ENCODE measurements around the gene PLEKHA6.

Gene PLEKHA6

DNA sequence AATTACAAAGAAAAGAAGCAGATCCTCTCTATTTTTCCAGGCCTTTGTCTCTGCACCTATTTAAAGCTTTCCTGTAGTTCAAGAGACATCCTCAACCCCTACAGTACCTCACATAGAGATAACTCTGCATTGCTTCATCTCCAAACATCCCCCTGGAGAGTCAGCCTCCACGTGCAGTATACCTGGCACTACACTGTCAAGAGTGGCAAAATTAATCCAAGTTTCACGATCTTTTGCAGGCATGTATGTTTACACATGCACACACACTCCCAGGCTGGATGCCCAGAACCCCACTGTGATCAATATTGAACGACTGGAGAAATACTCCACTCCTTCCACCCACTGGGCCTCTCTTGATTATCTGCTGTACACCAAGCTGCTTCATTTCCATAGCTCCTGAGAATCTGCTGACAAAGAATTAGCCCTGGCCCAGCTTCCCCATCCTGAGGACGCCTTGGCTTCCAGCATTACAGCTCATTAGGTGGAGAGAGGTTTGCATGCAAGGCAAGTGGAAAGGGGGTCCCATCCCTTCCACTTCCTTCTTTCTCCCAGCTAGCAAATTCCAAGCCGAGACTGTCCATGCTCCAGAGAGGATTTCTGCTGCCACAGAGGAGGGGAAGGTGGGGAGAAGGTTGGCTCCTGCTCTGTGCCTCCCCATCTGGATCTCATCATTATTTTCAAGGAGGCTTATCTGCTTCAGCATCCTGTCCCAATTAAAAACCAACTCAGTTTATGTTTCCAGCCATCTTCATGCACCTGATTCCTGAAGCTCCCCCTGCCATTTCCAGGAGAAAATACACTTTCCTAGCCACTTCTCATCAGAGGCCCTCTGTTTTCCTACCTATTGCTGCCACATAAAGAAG, 79.4 kb downstream of the PLEKHA6 start:
- no peak for DNase-seq

DNA sequence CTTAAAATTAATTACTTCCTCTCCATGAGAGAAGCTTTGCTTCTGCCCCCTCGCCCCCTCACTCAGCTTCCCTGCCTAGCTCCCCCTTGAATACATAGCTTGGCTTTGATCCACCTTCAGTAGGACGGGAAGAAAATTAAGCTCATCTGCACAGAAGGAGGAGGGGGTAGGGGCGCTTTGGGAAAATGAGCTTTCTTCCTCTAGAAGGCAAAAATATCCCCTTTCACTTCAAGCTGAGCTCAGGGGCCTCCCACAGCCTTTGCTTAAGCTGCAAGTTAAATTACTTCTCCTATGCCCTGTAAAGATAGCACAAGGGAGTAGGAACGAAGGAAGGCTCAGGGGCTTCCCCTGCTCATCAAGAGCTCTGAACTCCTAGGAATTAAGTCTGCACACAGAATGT, 80.8 kb downstream of the PLEKHA6 start:
- DNase-seq: no peak

DNA sequence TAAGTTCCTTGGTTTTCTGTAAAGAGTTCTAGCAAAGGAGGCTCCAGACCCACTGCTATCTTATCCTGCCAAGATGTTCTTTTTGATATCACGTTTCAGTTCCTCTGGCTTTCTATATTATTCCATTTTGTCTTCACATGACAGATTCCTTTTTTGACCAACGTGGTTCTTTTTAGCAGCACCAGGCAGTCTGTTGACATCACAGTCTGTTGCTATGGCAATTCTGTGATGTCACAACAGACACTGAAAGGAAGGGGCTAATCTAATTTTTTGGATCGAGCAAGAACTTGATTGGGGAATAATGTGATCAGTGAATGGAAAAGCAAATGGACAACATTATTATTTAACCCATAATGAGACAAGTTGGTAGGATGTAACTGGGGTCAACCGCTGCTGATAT, 81.5 kb downstream of the PLEKHA6 start:
- no peak for DNase-seq

DNA sequence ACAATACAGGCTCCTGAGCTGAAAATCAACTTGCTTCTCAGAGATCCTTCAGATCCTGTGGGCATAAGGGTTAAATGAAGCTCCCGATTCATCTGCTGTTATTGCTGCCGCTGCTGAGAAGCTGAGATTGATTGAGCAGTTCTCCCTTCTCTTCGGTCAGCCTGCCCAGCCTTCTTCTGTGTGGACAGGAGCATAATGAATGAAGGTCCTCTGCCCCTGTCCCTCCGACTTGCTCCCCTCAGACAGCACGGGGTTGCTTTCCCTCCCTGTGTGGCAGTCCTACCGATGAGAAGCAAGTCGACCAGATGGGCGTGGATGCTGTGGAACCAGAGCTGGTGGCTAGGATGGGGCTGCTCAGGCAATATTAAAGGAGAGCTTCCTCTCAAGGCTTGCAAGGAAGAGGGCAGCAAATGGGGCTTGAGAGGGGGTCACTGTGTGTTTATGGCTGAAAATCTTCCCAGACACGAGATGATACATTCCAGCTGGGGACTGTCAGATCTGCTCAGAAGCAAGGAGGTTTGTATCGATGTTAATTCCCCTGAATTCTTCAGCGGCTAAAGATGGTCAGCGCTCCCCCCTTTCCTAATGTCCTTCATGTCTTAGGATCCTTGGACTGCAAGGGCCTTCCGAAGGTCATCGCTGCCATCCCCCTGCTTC, 82.0 kb downstream of the PLEKHA6 start:
- no peak for DNase-seq

DNA sequence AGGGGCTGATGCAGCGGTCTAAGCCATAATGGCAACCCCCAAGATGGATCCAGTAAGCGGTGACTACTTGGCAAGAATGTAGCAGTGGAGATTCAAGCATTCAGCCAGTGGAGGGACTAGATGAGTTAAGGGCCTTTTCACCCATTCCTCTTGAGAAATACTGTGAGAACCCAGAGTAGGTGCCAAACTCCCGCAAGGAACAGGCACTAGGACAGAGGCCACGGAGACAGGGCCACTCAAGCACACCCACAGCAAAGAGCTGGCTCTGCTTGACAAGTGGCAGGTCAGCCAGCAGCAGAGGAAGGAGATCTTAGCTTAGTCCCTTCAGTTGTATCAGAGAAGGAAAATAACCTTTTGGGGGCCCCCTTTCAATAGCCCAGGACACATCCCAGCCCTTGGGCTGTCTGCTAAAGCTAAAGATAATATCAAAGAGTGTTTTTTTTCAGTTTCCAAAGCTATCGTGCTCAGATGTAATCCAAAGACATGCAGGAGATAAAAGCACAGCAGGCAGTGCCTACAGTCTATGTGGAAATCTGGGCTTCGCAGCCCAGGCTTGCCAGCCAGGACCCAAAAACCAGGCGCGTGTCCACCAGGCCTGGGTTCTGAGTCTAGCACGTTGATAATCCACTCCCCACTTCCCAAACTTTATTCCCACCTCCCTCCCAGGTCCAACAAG, 83.9 kb downstream of the PLEKHA6 start:
- no peak for DNase-seq

DNA sequence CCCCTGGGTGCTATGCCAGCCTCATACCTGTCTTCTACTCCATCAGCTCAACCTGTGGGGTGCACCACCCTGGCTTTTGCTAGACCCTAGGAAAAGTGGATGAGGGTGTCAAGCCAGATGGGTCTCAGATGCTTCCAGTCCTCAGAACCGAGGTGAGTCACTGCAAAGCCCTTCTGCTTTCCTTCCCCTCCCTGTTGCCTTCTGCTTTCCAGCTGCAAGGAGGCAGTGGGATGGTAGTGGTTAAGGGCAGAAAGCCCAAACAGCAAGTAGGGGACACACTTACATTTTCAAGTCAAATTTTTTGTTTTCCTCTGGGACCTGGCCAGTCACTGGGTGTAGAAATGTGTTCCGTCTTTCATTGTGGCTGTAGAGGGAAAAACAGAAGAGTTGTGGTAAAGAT, 85.3 kb downstream of the PLEKHA6 start:
- no peak for DNase-seq

DNA sequence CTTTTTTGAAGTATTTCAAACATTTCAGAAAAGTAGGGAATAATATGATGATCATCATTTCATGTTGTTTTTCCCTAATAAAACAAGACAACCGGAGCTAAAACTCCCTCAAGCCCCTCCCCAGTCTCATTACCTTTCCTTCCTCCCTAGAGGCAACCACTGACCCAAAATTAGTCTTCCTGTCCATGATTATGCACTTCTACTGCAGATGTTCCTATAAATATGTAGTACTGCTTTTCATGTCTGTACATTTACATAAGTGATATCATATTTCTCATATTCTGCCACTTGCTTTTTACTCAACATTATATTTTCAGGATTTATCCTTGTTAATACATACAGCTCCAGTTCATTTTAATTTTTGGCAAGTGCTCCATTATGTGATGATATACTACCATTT, 87.2 kb downstream of the PLEKHA6 start:
- DNase-seq: no peak

DNA sequence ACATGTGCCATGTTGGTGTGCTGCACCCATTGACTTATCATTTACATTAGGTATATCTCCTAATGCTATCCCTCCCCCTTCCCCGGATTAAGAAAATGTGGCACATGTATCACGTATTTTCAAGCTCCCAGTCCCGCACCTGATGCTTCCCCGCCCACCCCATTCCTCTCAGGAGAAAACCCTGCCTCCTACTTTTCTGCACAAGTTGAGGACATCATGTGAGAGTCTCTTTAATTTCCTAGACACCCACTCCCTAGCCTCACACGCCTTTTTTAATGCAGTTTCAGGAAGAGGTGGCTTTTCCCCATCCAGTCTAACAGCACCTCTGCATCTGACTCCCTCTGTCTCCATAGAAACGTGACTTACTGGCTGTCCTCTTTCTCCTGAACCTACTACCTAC, 87.8 kb downstream of the PLEKHA6 start:
- DNase-seq: no peak

DNA sequence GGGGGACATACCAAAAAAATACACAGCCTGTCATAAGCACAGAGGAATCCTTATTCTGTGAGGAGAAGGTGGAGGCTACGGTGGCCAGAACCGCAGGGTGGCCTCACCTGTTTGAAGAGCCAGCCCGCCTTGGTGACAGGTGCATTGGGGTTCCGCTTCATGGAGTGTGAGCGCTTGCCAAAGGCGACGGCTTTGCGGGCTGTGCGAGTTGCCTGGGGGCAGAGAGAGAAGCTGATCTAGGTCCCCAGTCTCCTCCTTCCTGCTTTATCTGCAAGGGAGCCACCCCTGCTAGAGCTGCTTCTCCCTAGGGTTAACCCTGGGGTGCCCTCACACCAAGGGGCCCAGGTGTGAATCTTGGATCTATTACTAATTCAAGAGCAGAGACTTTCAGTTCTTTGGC, 91.6 kb downstream of the PLEKHA6 start:
- no peak for DNase-seq

DNA sequence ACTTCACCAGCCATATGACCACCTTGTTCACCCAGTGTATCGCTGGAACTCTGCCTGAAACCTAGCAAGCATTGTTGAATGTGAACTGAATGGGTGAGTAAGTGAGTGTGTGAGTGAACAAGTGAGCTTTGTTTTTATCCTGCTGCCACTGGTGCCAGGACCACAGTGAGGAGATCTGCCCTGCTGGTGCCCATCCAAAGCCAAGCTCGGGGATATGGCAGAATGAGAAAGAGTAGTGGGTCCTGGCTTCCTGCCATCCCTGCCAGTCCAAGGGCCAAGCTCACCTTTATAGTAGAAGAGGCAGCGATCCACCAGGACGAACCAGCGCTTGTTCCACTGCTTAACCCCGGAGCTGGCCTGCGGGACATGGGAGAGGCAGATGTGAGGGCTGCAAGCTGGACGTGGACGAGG, 92.5 kb downstream of the PLEKHA6 start:
- DNase-seq: no peak

DNA sequence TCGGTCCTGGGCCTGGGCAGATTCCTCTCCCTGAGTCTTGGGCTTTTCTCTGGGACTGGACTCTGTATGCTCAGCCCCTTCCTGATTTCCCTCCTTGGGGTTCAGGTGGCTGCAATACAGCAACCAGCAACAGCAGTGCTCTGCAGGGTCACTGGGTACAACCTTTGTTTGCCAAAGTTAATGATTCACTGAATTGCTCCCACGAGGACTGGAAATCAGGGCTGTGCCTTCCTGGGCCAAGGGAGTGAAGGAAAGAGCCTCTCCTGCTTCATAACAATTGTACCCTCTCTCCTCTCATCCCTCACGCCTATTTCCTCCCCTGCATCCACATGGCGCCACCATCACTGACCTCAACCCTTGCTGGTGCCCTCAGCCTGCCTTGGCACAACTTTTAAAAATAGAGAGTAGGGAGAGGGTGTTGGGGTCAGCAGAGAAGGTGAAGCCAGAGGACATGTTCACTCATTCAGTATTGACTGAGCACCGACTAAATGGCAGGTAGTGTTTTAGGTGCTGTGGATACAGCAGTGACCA, 93.2 kb downstream of the PLEKHA6 start:
- DNase-seq: no peak

DNA sequence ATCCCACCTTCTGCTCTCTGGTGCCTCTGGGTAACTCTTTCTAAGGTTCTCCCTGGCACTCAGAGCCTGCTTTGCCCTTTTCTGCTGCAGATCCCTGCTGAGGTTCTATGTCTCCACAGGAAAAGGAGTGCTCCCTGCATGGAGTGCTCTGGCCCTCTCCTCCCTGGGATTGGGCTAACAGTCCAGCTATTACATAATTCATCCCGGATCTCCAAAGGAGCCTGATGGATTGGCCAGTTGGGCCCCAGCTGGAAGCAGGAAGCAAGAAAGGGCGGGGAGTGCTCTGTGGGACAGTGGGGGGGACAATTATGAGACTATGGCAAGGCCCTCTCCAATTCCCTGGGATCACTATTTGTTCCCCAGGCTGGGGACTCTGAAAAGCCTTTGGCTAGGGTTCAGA, 94.1 kb downstream of the PLEKHA6 start:
- DNase-seq: no peak

DNA sequence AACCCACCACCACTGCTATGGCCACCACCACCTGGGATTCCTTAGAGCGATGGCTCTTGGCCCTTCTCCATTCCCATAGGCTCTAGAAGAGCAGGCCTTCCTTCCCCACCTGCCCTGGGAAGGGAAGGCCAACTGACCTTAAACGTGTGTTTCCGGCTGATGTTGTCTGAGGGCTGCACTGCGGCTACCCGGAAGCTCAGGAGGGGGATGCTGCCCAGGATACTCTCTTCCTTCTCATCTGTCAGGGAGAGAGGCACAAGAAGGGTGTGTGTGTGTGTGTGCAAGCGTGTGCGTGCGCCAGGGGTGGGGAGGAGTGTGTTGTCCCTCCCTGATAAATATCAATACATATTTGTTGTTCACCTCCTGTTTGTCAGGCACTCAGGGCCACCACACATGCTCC, 94.9 kb downstream of the PLEKHA6 start:
- no peak for DNase-seq

DNA sequence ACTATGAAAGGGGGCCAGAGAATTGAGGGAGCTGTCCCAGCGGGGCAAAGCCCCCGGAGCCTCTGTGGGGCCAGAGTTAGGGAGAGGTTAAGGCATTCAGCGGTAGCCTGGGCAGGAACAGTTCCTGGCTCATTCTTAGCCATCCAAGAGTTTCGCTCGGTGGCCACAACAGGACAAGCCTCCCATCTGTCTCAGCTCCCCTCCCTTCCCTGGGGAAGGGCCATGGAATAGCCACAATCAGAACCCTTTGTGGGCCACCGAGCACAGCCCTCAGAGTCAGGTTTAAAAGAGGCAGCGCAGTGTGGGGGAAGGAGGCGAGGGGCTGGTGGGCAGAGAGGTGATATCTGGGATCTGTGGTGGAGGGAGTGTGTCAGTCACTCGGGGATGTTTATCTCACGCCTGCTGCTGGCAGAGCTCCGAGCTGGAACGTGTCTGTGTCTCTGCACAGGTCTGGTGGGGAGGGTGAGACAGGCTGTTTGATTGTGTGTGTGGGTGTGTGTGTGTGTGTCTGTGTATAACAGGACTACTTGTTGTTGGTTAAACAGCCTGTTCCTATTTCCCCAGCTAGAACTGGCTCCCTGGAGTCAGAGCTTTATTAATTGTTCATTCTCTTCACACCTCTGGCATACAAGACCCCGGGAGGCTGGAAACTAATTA, 96.3 kb downstream of the PLEKHA6 start:
- DNase-seq: no peak

DNA sequence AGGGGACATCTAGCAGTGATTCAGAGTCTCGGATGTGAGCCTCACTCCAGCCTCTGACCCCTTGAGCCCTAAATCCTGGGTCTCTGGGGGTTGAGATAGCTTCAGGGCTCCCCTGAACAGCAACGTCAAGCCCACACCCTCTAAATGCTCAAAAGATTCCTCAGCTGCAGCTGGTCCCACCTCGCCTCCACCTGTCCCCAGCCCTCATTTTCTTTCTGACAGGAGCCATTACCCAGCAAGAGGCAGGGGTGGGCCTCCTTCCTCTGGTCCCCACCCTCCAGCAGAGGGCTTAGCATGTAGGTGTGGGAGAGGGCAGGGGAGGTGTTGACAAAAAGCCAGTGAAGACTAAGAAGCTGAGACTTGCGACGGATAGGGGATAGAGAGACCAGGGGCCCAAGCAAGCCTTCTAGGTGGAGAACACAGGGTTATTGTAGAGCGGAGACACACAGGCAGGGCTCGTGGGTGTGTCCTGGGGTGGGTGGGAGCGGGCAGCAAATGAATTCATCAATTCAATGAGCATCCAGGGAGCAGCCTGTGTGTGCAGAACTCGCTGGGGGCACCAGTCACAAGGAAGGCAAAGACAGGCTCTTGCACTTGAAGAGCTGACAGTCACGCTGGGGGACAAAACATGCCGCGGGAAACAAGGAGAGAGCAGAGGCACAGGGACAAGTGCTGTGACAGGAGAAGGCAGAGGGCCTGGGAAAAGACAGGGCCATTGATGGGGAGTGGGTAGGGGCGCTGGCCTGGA, 97.0 kb downstream of the PLEKHA6 start:
- DNase-seq: no peak

DNA sequence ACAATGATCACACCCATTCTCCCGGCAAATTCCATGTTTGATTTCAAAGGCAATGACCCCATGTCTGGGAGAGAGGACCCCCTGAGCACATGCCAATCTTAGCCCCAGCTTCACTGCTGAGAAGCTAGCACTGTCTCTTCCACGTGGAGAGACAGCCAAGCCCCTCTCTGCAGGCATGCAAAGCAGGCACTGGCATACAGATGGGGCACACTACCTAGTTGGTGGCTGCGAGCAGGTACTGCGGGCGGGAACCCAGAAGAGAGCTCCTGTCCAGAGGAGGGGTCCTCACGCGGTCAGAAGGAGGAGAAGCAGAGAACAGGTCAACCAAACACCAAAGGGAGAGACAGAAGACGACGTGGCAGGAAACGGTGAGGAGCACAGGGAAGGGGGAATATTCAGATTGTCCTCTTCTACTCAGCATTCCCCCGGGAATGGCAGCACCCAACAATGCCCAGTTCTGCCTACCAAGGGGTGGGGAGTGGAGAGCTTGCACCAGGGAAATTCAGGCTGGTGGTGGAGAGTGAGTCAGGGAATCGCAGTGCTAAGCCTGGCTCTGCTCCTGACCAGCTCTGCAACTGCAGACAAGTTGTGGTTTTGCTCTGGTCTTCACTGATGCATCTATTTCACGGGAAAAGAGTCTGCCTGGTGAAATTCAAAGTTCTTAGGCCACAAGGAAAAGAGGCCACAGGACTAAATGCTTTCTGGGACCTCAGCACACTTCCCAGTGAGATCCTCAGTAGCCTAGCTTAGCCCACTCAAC, 97.8 kb downstream of the PLEKHA6 start:
- DNase-seq: no peak

DNA sequence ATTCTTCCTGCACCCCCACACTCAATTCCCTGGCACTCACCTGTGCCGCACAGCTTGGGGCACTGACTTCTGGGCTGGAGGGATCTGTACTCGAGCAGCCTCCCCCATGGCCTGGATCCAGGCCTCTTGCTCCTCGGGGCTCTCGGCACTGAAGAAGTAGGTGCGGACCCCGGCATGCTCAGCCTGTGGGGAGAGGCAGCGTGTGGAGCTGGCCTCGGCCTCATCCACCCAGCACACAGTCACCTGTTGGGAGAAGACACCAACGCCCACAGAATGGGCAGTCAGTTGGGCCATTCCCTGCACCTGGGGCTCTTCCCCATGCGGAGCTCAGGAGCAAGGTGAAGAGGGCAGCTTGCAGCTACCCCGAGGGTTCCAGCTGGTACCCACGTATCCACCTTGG, 98.5 kb downstream of the PLEKHA6 start:
- no peak for DNase-seq

DNA sequence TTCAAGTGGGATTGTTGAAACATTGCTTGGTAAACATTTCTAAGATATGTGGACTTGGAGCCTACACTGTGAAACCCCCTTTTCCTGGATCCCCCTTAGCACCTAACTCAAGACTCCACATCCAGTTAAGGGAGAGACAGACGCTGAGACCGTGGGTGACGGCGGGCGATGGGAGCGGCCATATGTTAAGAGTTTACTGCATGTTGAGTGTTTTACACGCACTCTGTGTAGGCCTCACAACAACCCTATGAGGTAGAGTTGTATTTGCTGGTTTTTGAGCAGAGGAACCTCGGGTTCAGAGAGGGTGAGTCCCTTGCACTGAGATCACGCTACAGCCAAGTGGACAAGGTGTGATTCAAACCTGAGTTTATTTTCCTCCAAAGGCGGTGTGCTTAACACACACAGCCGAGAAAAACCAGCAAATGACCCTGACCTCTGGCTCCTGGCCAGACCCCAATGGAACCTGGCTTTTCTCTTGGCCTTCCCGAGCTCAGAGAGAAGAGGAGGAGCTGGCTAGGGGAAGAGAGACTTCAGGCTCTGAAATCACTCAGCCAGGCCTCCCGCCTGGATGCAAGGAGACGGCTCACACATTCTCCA, 99.0 kb downstream of the PLEKHA6 start:
- no peak for DNase-seq

DNA sequence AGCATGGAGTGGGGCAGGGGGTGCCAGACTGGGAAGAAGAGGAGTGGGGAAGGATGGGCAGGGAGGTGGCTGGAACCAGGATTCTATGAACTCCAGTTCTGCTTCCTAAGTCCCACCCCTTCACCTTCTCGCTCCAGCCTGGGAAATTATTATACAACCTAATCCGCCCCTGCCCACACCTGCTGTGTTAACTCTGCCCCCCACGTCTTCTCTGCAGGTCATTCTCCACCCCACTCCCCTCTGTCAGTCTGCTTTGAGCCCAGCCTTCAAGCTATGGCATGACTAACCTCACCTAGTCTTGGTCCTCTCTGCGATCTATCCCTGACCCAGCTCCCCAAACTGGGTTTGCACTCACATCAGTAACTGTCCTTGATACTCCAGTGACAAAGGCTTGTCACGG, 99.9 kb downstream of the PLEKHA6 start:
- DNase-seq: no peak

DNA sequence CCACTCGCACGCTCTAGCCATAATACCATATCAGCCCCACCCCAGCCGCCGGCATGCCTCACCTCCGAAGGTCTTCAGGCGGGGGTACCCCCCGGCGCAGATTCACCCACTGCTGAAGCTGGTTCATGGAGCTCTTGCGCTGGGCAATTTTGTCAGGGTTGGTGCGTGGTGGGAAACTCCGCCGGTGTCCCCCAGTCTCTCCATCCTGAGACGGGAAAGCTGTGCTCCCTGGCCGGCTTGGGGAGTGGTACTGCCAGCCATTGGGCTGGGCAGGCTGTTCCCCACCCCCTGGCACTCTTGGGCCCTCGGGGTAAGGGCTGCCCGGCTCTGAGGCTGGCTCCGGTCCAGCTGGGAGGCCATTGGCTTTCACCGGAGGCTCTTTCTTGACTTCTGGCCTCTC, 100.5 kb downstream of the PLEKHA6 start:
- no peak for DNase-seq

Measured in NCI-H1417 treated with DMSO at 0.1 percent for 48 hours (cell line).